ENCODE measurements around the gene PACSIN3. TPM values are rescaled to one million over a fixed set of nuclear protein-coding genes. Genes with fewer than 3 reads are reported as not detected.

The PACSIN3 gene
- total and polyA plus RNA-seq, 7 donors: 1.2 to 78.3 (median 56.0) TPM

DNA sequence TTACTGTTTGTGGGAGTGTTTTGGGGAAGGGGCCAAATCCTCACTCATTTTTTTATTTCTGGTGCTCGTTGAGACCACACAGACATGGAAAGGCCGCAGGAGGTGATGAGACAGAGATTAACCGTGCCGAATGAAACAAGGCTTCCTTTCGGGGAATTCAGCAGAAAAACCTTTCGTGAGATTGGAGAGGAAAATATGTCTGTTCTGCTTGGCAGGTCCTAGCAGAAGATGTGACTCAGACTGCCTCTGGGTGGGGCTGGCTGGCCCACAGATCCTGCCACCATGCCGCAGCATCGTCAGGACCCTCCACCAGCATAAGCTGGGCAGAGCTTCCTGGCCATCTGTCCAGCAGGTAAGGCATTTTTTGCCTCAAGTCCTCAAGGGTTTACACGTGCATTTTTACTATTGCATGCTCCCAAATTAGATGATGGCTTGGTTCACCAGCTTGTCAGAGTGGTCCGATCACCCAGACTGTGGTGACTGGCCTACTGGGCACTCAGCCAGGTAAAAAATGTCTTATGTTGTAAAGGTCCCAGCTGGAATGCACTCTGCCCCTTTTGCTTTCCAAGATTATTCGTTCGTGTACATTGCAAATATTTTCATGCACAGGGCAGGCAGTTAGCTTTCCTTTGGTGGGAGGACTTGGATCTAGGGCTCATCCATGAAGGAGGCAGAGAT lies 30.0 kb upstream of the PACSIN3 start:
- peak overlapping the region; percentile 93 to 97 (median 94) for H3K27ac ChIP-seq
- TF ChIP-seq EP300 (IDR thresholded peaks at IDR 0.05): no peak
- TF ChIP-seq POLR2AphosphoS5 (IDR thresholded peaks at IDR 0.05): peak in 1 of 4 donors; percentile 36
- TF ChIP-seq, protein P1, sequence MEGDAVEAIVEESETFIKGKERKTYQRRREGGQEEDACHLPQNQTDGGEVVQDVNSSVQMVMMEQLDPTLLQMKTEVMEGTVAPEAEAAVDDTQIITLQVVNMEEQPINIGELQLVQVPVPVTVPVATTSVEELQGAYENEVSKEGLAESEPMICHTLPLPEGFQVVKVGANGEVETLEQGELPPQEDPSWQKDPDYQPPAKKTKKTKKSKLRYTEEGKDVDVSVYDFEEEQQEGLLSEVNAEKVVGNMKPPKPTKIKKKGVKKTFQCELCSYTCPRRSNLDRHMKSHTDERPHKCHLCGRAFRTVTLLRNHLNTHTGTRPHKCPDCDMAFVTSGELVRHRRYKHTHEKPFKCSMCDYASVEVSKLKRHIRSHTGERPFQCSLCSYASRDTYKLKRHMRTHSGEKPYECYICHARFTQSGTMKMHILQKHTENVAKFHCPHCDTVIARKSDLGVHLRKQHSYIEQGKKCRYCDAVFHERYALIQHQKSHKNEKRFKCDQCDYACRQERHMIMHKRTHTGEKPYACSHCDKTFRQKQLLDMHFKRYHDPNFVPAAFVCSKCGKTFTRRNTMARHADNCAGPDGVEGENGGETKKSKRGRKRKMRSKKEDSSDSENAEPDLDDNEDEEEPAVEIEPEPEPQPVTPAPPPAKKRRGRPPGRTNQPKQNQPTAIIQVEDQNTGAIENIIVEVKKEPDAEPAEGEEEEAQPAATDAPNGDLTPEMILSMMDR (IDR thresholded peaks at IDR 0.05): no peak
- no peak for TF ChIP-seq POLR2A (IDR thresholded peaks at IDR 0.05)
- H3K4me3 ChIP-seq: peak overlapping the region; percentile 56 to 70 (median 58)
- no peaks in the 10 kb centered on the region for H3K9me3 ChIP-seq
- H3K27me3 ChIP-seq: no peaks in the 10 kb centered on the region
- H3K36me3 ChIP-seq: peaks cover 0 to 25% (median 5%) of the 10 kb centered on the region in 4 donors
- DNase-seq: no peak
- H3K4me1 ChIP-seq: peaks cover 0 to 49% (median 28%) of the 10 kb centered on the region in 4 donors
- WGBS, 2 donors: 3 to 13% methylated on average over 12 of the region's 12 CpGs
- intact Hi-C loops (cut with DNase I): no loop called here

DNA sequence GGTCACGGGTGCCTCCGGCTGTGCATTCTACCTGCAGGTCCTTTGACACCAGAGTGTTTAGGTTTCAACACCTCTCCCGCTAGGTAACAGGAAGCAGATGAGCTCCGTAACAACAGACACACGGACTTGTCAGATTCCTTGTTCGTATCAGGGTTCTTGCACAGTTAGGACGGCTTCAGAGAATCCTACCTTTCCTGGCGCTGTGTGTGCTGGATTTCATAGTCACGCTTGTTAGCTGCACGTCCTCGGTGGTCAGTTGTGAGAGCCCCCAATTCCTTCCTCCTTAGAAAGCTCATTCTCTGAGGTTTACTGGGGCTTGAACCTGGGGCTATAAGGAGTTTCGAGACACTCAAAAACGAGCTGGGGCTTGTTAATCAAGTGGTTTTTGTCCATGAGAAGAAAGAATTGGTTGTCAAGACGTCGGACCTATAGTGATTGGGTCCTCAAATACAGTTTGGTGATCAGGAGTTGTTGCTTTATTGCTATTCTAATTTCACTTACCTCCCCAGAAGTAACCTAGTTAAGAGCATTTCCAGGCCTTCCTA lies 29.2 kb upstream of the PACSIN3 start:
- Histone ChIP-seq H3K36me3 (peaks cover 0 to 17% (median 2%) of the 10 kb centered on the region in 4 donors), H3K27ac (peak overlapping the region; percentile 93 to 97 (median 94)), H3K9me3 (no peaks in the 10 kb centered on the region), H3K4me1 (peaks cover 0 to 49% (median 28%) of the 10 kb centered on the region in 4 donors), H3K27me3 (no peaks in the 10 kb centered on the region), H3K4me3 (peak overlapping the region; percentile 56 to 70 (median 58))
- intact Hi-C loops (cut with DNase I): loop anchor here (2.0 kb wide), 2 partner anchors 39 to 53 kb away; partner anchors contain the start of gene ARFGAP2
- TF ChIP-seq, protein P1 (IDR thresholded peaks at IDR 0.05): no peak
- TF ChIP-seq EP300 (IDR thresholded peaks at IDR 0.05): no peak
- TF ChIP-seq POLR2AphosphoS5 (IDR thresholded peaks at IDR 0.05): peak in 1 of 4 donors; percentile 1
- 2 to 3% methylated on average over 15 of the region's 15 CpGs for WGBS, 2 donors
- no peak for DNase-seq

DNA sequence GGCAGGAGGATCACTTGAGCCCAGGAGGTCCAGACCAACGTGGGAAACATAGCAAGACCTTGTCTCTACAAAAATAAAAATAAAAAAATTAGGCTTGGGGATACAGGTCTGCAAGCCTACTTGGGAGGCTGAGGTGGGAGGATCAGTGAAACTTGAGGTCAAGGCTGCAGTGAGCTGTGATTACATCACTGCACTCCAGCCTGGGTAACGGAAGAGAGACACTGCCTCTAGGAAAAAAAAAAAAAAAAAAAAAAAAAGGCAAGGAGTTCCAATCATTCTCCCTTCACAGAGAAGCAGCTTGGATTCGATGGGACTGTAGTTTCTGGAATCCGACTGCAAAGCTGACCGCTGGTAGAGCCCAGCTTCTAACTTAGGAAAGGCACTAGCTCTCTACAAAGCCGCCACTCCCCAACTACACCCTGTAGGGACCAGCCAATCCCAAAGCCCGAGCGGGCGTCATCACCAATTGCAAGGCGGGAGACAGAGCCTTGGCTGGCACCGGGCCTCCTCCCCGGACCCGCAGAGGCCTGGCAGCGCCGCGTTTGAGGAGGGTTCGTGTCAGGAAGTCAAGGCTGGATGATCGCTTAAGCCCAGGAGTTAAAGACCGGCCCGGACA lies 27.8 kb upstream of the PACSIN3 start:
- 4 to 8% methylated on average over 20 of the region's 20 CpGs for WGBS, 2 donors
- DNase-seq: peak; percentile 98
- peaks cover 0 to 3% (median 0%) of the 10 kb centered on the region in 4 donors for H3K36me3 ChIP-seq
- H3K4me3 ChIP-seq: peak overlapping the region; percentile 56 to 70 (median 58)
- H3K27me3 ChIP-seq: no peaks in the 10 kb centered on the region
- peaks cover 0 to 44% (median 28%) of the 10 kb centered on the region in 4 donors for H3K4me1 ChIP-seq
- intact Hi-C loops (cut with DNase I): loop anchor here (1.0 to 2.0 kb wide), 3 partner anchors 28 to 55 kb away; partner anchors contain the start of genes ARFGAP2 and PACSIN3
- peak overlapping the region; percentile 93 to 97 (median 94) for H3K27ac ChIP-seq
- no peaks in the 10 kb centered on the region for H3K9me3 ChIP-seq
- TF ChIP-seq, protein P1 (IDR thresholded peaks at IDR 0.05): no peak
- TF ChIP-seq POLR2AphosphoS5 (IDR thresholded peaks at IDR 0.05): peak; percentile 72 to 96 (median 89)
- peak; percentile 89 to 91 for TF ChIP-seq POLR2A (IDR thresholded peaks at IDR 0.05)
- peak in 1 of 4 donors; percentile 24 for TF ChIP-seq EP300 (IDR thresholded peaks at IDR 0.05)

DNA sequence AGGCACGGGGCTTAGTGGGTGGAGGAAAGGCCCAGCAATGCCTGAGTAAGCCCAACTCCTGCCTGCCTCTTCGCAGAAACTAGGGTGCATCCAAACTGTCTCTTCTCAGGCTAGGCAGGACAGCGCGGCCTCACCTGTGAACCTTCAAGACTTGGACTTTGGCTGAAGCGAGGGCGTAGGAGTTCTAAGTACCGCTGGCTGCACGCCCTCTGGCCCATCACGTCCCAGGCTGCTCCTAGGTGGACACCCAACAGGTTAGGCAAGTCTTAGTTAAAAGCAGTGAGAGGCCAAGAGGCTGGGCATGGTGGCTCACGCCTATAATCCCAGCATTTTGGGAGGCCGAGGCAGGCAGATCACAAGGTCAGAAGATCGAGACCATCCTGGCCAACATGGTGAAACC lies 26.7 kb upstream of the PACSIN3 start:
- no peak overlapping the region for H3K4me3 ChIP-seq
- peaks cover 0 to 35% (median 23%) of the 10 kb centered on the region in 4 donors for H3K4me1 ChIP-seq
- H3K27me3 ChIP-seq: no peaks in the 10 kb centered on the region
- H3K27ac ChIP-seq: peak overlapping the region; percentile 93 to 97 (median 94)
- no peak for TF ChIP-seq POLR2A (IDR thresholded peaks at IDR 0.05)
- TF ChIP-seq, protein P1 (IDR thresholded peaks at IDR 0.05): no peak
- no peak for TF ChIP-seq POLR2AphosphoS5 (IDR thresholded peaks at IDR 0.05)
- TF ChIP-seq EP300 (IDR thresholded peaks at IDR 0.05): no peak
- DNase-seq: no peak
- H3K36me3 ChIP-seq: no peaks in the 10 kb centered on the region
- 61 to 88% methylated on average over 12 of the region's 12 CpGs for WGBS, 2 donors
- intact Hi-C loops (cut with DNase I): no loop called here
- no peaks in the 10 kb centered on the region for H3K9me3 ChIP-seq

Measured in sigmoid colon (tissue), 7 donors.